Inferior parietal cortex (tissue), 1 donor: Measurements from ENCODE around the gene CTRB1.
"Not testable (repeated sequence)": the region's sequence is repeated elsewhere in the genome, so short reads cannot be mapped to it uniquely, and the experiment has no call there.

ENCODE experiments used
- DNase-seq: peaks from one replicate; pipeline ENCODE4 v3.0.0-alpha.2; 2016; ENCODE audit errors: extremely low spot score

The CTRB1 gene

GRCh38 chr16:75254359-75254837 is 35.6 kb downstream of the CTRB1 start:
- no peak for DNase-seq

GRCh38 chr16:75256059-75256571 is 37.3 kb downstream of the CTRB1 start:
- DNase-seq, result no peak

DNA sequence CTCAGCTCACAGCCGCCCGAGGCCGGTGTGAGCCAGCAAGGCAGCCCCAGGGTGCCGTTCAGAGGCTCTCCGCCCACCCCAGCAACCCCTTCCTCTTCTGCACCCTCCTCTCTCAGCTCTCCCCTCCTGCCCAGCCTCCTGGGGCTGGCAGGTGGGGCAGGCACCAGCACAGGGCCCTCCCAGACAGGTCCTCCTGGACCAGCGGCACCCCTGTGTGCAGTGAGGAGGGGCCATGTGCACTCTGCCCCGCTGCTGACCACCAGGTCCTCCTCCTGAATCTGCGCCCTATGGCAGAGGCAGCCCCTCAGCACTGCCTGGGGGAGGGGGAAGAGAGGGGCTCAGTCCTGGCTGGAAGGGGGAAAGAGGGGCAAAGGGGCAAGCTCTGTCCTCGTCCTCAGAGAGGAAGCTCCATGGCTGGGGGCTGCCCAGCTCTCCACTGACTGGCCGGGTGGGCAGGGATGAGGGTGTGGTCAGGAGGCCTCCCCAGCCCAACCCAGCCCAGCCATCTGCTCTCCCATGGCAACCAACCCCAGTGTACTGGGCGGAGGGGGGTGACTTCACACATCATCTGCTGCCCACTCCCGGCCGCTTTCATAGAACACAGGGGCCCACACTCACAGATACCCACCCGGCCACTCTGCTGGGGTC is 38.0 kb downstream of the CTRB1 start:
- no peak for DNase-seq

DNA sequence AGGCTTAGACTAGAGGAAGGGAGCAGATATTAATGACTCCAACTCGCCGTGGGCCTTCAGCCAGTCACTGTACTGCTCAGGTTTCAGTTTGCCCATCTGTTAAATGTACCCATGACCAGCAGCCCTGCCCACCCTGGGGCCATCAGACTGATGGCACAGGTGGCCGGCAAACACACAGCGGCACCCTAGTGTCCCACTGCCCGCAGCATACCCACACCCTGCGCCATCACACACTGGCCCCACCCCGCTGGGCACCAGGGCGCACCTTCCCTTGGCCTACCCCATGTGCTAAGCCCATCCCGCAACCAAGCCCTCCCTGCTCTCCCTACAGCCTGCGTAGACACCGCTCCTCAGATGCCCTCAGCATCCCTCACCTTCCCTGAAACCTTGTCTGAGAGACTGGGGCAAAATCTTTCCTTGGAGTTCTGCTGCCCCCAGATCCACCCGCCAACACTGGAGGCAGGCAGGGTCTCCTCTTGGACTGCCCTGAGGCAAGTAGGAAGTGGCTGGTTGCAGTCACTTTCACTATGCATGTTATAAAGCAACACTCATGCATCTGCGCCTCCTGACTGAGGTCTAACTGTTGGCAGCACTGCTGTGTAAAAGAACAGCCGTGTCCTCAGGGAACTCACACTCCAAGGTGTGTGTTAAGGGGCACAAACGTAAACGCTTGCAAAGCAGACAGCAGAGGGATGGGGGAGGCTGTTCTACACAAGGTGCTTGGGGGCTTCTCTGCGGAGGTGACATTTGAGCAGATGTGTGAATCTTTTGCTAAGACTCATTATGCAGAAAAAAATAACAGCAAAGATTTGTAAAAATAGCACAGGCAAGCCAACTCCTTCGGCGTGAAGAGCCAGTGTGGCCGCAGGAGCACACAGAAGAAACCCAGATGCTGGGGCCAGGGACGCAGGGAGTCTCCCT is 39.4 kb downstream of the CTRB1 start:
- DNase-seq, result no peak

- DNase-seq, result no peak
Measured at GRCh38 chr16:75258807-75259141, 40.0 kb downstream of the CTRB1 start.

DNA sequence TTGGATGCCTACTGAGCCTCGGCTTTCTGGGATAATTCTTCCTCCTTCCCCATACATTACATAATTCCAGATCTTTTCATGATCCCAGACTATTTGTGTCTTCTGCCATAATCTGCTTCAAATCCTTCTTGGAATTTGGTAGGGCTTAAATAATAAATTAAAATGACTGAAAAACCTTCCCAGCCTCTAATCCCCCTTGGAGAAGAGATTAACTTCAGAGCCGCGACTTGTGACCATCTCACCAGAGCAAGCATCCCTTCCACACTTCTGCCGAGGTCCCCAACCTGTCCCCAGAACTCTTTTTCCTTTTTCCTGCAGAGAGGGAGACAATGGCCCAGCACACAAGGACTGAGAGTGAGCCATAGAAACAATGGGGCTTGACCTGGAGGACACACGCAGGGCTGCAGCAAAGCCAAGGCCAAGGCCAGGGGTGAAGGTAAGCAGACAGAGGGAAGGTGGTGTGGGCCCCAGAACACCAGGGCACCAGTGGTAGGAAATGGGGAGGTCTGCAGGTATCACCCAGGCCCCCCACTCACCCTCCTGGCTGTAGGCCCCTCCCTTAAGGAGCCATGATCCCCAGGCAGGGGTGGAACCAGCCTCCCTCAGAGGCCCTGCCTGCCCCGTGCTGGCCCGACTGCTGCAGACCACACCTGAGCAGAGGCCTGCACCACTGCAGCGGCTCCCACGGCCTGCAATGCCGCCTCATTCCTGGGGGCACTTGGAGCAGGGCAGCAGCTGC is 42.2 kb downstream of the CTRB1 start:
- DNase-seq, result no peak

- no peak for DNase-seq
Measured at GRCh38 chr16:75261590-75262078, 42.8 kb downstream of the CTRB1 start.

DNA sequence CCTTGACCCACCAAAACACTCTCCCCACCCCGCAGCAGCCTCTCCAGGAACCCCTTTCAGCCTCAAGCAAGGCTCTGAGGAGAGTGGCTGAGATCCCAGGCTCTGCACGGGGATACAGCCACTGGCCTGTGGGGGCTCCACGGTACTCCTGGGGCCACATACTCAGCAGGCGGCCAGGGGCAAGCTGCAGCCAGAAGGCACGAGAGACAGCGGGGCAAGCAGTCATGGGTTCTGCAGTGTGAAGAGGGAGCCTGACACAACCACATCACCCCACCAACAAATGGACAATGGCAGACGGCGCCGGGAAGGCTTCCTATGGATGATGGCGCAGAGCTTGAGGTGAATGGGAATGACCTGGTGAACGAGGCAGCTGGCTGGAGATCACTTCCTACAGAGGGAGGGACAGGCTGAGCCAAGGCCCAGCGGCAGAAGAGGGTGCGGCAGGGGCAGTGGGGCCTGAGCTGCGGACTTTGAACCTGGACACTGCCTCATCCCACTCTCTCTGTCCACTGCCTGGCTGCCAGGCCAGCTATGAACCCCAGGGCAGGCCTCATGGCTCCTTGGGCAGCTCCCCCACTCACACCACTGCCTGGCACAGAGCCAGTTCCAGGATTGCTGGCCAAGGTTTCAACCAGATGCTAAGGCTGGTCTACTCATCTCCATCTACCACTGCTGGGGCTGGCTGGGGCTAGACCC is 43.5 kb downstream of the CTRB1 start:
- no peak for DNase-seq

DNA sequence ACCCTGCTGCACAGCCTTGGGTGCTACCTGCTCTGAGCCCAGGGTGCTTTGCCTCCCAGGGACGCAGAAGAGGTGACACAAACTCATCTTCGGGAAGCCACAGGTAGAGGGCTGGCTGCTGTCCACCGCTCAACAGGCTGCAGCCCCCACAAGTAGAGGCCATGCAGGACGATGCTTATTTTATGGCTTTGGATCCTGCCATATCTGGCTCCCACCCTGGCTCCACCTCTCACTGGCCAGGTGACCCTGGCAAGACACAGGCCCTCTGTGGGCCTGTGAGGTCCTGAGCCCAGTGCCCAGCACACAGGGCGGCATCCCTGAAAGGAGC is 44.0 kb downstream of the CTRB1 start:
- no peak for DNase-seq

- no peak for DNase-seq
Measured at GRCh38 chr16:75263291-75263962, 44.6 kb downstream of the CTRB1 start.

GRCh38 chr16:75263963-75264445 is 45.2 kb downstream of the CTRB1 start:
- DNase-seq, result peak; percentile 17

GRCh38 chr16:75264457-75264998 is 45.7 kb downstream of the CTRB1 start:
- DNase-seq, result peak; percentile 58

- DNase-seq, result no peak
Measured at GRCh38 chr16:75264999-75265910, 46.5 kb downstream of the CTRB1 start.

GRCh38 chr16:75265911-75266701 is 47.3 kb downstream of the CTRB1 start:
- DNase-seq, result peak; percentile 71

GRCh38 chr16:75266738-75267630 is 48.2 kb downstream of the CTRB1 start:
- peak; percentile 52 for DNase-seq

DNA sequence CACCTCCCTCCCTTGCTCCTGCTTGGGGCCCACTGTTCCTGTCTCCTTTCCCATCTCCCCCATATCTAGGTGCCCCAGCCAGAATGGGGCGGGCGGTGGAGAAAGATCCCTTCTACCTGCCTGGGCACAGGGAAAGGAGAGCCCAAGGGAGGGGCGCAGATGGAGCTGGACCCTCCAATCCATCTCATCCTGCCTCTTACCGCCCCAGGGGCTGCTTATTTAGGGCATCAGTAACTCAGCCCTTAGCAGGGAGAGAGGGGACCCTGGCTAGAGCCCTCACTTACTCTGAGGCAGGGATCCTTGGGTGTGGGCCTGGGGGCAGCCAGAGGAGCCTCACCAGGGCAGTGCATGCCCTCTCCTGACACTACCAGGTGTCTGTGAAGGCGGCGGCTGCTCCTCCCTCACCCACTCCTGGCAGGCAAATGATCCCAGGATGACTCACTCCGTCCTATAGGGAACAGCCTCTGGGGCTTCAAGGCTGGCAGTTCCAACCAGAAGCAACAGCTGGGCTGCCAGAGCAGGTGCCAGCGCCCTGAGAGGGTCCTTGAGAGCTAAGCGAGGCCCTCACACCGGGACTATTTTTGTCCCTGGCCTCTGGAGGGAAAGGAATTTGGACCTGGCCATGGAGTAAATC is 49.0 kb downstream of the CTRB1 start:
- no peak for DNase-seq

- not testable (repeated sequence) for DNase-seq
Measured at GRCh38 chr16:75269358-75269757, 50.6 kb downstream of the CTRB1 start.
